ENCODE data around the gene OPTN.

DNA sequence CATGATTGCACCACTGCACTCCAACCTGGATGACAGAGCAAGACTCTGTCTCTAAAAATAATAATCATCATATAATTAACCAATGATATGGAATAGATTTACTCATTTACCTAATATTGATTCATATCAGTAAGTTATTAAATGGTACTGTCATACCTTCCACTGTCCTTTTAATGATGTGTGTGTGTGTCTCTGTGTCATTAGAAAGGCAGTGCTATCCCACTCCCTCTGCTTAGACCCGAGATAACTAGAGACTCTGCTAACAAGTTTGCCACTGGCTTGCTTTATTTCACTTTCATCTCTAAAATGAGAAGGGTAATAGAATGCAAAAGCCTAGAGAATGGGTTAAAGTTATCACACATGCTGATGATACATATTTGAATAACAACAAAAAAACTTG is 82.5 kb downstream of the OPTN start:
- TF ChIP-seq, protein P1, sequence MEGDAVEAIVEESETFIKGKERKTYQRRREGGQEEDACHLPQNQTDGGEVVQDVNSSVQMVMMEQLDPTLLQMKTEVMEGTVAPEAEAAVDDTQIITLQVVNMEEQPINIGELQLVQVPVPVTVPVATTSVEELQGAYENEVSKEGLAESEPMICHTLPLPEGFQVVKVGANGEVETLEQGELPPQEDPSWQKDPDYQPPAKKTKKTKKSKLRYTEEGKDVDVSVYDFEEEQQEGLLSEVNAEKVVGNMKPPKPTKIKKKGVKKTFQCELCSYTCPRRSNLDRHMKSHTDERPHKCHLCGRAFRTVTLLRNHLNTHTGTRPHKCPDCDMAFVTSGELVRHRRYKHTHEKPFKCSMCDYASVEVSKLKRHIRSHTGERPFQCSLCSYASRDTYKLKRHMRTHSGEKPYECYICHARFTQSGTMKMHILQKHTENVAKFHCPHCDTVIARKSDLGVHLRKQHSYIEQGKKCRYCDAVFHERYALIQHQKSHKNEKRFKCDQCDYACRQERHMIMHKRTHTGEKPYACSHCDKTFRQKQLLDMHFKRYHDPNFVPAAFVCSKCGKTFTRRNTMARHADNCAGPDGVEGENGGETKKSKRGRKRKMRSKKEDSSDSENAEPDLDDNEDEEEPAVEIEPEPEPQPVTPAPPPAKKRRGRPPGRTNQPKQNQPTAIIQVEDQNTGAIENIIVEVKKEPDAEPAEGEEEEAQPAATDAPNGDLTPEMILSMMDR (IDR thresholded peaks at IDR 0.05; ENCODE audit: control extremely low read depth in 1 of 3, insufficient read depth in 1 of 3, low read depth in 1 of 3, low read length in 3 of 3), result no peak
- TF ChIP-seq BRCA1 (IDR thresholded peaks at IDR 0.05; ENCODE audit: low read depth, low read length), result no peak
- no peak for TF ChIP-seq NRF1 (IDR thresholded peaks at IDR 0.05; ENCODE audit: low read depth, low read length)
- no peak for TF ChIP-seq EZH2 (IDR thresholded peaks at IDR 0.05; ENCODE audit: low read depth, low read length, severe bottlenecking)
- no peak for TF ChIP-seq HDAC6 (IDR thresholded peaks at IDR 0.05; ENCODE audit: low read depth, low read length)
- TF ChIP-seq TCF12 (IDR thresholded peaks at IDR 0.05; ENCODE audit: low read depth, low read length), result no peak
- no peak for TF ChIP-seq CBX5 (IDR thresholded peaks at IDR 0.05; ENCODE audit: low read depth, low read length)
- no peak for TF ChIP-seq TAF1 (IDR thresholded peaks at IDR 0.05; ENCODE audit: low read depth, low read length)
- TF ChIP-seq CEBPB (IDR thresholded peaks at IDR 0.05; ENCODE audit: low read depth, low read length), result no peak
- no peak for TF ChIP-seq POLR2A (IDR thresholded peaks at IDR 0.05; ENCODE audit: control extremely low read depth in 1 of 2, low read depth in 2 of 2, low read length in 2 of 2)
- TF ChIP-seq, protein P2, sequence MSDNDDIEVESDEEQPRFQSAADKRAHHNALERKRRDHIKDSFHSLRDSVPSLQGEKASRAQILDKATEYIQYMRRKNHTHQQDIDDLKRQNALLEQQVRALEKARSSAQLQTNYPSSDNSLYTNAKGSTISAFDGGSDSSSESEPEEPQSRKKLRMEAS (IDR thresholded peaks at IDR 0.05), result no peak
- TF ChIP-seq HDAC2 (IDR thresholded peaks at IDR 0.05; ENCODE audit: borderline replicate concordance in 1 of 2, low read depth in 2 of 2, low read length in 2 of 2), result no peak

Measured in H1 (cell line).